ENCODE results near the gene KCNH6. TPM values are rescaled to one million over a fixed set of nuclear protein-coding genes. Genes with fewer than 3 reads are reported as not detected.

Gene KCNH6
- total and polyA plus RNA-seq, 9 donors: 0.04 to 0.19 (median 0.11) TPM; not detected in 5

DNA sequence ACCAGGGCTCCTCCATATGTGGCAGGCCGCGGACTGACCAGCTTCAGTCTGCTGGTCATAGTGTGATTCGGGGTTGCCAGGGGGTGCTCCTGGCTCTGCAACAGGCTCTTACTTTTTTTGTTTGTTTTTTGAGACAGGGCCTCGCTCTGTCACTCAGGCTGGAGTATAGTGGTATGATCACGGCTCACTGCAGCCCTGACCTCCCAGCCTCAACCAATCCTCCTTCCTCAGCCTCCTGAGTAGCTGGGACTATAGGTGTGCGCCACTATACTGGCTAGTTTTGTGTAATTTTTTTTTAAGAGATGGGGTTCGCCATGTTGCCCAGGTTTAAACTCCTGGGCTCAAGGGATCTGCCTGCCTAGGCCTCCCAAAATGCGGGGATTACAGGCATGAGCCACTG is 11.8 kb upstream of the KCNH6 start:
- DNase-seq: no peak
- H3K36me3 ChIP-seq (ENCODE audit: control insufficient read depth, insufficient read depth, low read length): no peaks in the 10 kb centered on the region
- H3K9me3 ChIP-seq (replicated peaks; ENCODE audit: control insufficient read depth, low read depth, low read length): no peaks in the 10 kb centered on the region
- H3K4me3 ChIP-seq (ENCODE audit: low read length): no peak overlapping the region
- no peak overlapping the region for H3K27ac ChIP-seq (ENCODE audit: low read length)
- no peaks in the 10 kb centered on the region for H3K4me1 ChIP-seq (ENCODE audit: control insufficient read depth, insufficient read depth, low read length)
- WGBS (ENCODE audit: insufficient coverage): 88% methylated on average over 6 of the region's 8 CpGs
- H3K27me3 ChIP-seq (ENCODE audit: control insufficient read depth, insufficient read depth, low read length): peaks cover 4% of the 10 kb centered on the region

DNA sequence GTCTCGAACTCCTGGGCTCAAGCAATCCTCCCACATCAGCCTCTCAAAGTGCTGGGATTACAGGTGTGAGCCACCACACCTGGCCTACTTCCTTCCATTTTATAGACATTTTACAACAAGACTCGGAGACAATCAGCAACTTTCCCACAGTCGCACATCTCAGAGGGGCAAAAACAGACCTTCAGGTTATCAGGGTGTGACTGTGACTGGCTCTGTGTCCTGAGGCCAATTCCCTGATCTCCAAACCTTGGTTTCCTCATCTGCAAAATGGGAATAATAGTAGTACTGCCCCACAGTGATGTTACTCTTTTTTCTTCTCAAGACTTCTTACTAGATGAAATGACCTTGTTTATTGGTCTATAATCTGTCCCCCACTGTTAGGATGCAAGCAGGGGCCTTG is 10.8 kb upstream of the KCNH6 start:
- Histone ChIP-seq H3K36me3 (ENCODE audit: control insufficient read depth, insufficient read depth, low read length) (no peaks in the 10 kb centered on the region), H3K4me1 (ENCODE audit: control insufficient read depth, insufficient read depth, low read length) (no peaks in the 10 kb centered on the region), H3K9me3 (replicated peaks; ENCODE audit: control insufficient read depth, low read depth, low read length) (no peaks in the 10 kb centered on the region), H3K27ac (ENCODE audit: low read length) (no peak overlapping the region), H3K4me3 (ENCODE audit: low read length) (no peak overlapping the region), H3K27me3 (ENCODE audit: control insufficient read depth, insufficient read depth, low read length) (peaks cover 6% of the 10 kb centered on the region)
- no peak for DNase-seq
- WGBS (ENCODE audit: insufficient coverage): 50% methylated on average over 1 of the region's 3 CpGs

- Histone ChIP-seq H3K4me1 (ENCODE audit: control insufficient read depth, insufficient read depth, low read length) (no peaks in the 10 kb centered on the region), H3K4me3 (ENCODE audit: low read length) (no peak overlapping the region), H3K9me3 (replicated peaks; ENCODE audit: control insufficient read depth, low read depth, low read length) (no peaks in the 10 kb centered on the region), H3K27me3 (ENCODE audit: control insufficient read depth, insufficient read depth, low read length) (peaks cover 5% of the 10 kb centered on the region), H3K36me3 (ENCODE audit: control insufficient read depth, insufficient read depth, low read length) (no peaks in the 10 kb centered on the region), H3K27ac (ENCODE audit: low read length) (no peak overlapping the region)
- no peak for DNase-seq
- WGBS (ENCODE audit: insufficient coverage): 53% methylated on average over 5 of the region's 7 CpGs
Measured at GRCh38 chr17:63512896-63513644, 10.1 kb upstream of the KCNH6 start.

DNA sequence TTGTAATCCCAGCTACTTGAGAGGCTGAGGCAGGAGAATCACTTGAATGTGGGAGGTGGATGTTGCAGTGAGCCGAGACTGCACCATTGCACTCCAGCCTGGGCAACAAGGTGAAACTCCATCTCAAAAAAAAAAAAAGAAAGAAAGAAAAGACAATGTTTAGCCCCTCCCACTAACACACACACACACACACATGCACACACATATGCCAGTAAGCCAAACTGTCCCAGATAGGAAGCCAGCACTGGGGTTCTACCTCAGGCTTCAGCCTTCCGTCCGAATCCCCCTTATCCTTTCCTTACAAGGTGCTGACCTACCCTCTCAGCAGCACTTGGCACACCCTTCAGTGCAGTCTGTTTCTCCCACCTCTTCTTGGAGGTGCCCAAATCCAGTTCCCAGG is 8.7 kb upstream of the KCNH6 start:
- no peaks in the 10 kb centered on the region for H3K9me3 ChIP-seq (replicated peaks; ENCODE audit: control insufficient read depth, low read depth, low read length)
- H3K4me3 ChIP-seq (ENCODE audit: low read length): no peak overlapping the region
- H3K27ac ChIP-seq (ENCODE audit: low read length): no peak overlapping the region
- H3K4me1 ChIP-seq (ENCODE audit: control insufficient read depth, insufficient read depth, low read length): no peaks in the 10 kb centered on the region
- DNase-seq: no peak
- peaks cover 4% of the 10 kb centered on the region for H3K27me3 ChIP-seq (ENCODE audit: control insufficient read depth, insufficient read depth, low read length)
- H3K36me3 ChIP-seq (ENCODE audit: control insufficient read depth, insufficient read depth, low read length): no peaks in the 10 kb centered on the region
- WGBS (ENCODE audit: insufficient coverage): 78% methylated on average over 2 of the region's 3 CpGs

DNA sequence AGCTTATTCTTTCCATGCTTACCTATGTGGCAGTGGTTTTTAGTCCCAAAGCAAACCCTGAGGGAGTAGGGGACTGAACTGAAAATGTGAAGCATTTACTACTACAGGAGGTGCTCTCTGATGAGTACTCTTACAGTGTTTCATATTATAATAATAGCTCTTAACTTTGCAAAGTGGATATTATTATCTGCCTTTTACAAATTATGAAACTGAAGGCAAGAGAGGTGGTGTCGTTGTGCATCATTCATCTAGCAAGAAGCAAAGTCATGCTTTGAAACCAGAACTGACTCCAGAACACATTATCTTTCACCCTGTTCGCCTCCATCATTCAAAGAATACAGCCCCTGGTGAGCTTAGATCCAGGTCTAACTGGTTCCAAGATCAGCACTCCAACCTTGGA is 8.2 kb upstream of the KCNH6 start:
- Histone ChIP-seq H3K27me3 (ENCODE audit: control insufficient read depth, insufficient read depth, low read length) (peaks cover 4% of the 10 kb centered on the region), H3K36me3 (ENCODE audit: control insufficient read depth, insufficient read depth, low read length) (no peaks in the 10 kb centered on the region), H3K27ac (ENCODE audit: low read length) (no peak overlapping the region), H3K4me3 (ENCODE audit: low read length) (no peak overlapping the region), H3K9me3 (replicated peaks; ENCODE audit: control insufficient read depth, low read depth, low read length) (no peaks in the 10 kb centered on the region), H3K4me1 (ENCODE audit: control insufficient read depth, insufficient read depth, low read length) (no peaks in the 10 kb centered on the region)
- no peak for DNase-seq
- 80% methylated on average over 2 of the region's 2 CpGs for WGBS (ENCODE audit: insufficient coverage)

DNA sequence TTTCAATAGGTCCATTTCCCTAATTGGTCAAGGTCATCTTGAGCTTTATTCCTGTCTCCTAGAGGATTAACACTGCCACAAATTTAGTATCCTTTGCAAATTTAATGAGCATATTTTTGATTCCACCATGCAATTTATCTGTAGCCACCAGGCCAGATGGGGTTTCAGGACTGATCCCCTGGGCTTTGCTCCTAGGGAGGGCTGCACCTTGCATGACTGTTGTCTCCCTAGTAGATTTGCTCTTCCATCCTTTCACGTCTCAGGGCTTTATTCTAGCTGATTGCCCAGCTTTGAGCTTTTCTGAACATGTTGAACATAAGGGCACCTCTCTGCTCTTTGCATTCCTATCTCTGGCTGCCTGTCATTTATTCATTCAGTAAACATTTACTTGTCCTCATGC is 7.7 kb upstream of the KCNH6 start:
- no peak for DNase-seq
- H3K36me3 ChIP-seq (ENCODE audit: control insufficient read depth, insufficient read depth, low read length): no peaks in the 10 kb centered on the region
- 56% methylated on average over 1 of the region's 1 CpG for WGBS (ENCODE audit: insufficient coverage)
- H3K9me3 ChIP-seq (replicated peaks; ENCODE audit: control insufficient read depth, low read depth, low read length): no peaks in the 10 kb centered on the region
- peaks cover 4% of the 10 kb centered on the region for H3K27me3 ChIP-seq (ENCODE audit: control insufficient read depth, insufficient read depth, low read length)
- H3K4me1 ChIP-seq (ENCODE audit: control insufficient read depth, insufficient read depth, low read length): no peaks in the 10 kb centered on the region
- no peak overlapping the region for H3K27ac ChIP-seq (ENCODE audit: low read length)
- no peak overlapping the region for H3K4me3 ChIP-seq (ENCODE audit: low read length)

DNA sequence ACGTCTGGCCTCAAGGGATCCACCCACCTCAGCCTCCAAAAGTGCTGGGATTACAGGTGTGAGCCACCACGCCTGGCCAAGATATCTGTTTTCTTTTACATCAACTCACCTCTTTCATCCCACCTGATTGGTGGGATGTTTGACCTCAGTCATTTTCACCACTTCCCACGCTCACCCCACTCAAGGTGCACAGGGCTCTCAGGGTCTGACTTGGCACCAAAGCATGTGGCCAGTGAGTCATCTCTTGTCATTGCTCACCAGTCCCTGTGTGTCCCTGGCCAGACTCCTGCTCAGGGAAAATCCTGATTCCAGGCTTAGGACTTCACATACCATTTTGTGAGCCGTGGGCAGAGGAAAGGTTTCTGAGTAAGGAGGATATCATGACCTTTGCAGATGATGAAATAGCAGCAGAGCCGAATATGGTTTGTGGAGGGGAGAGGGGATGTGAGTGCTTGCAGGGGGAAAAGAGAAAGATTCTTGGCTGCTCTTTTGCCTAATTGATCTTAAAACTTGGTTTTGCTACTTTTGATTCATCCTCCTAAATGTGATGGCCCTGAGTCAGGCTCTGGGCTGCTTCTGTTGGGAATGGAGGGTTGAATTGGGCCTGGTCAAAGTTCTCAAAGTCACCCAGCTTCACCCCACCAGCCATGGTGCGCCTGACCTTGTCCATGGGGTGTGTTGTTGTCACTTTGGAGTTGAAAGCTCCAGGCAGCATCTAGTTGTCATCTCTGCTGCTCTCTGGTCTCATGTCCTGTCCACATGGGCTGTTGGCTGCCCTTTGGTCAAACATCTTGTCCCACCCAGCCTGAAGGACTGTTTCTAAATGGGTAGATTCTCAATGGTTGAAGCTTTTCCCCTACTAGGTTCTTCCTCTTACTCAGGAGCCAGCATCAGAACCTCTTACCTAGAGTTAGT is 6.0 kb upstream of the KCNH6 start:
- Histone ChIP-seq H3K4me3 (ENCODE audit: low read length) (no peak overlapping the region), H3K4me1 (ENCODE audit: control insufficient read depth, insufficient read depth, low read length) (no peaks in the 10 kb centered on the region), H3K36me3 (ENCODE audit: control insufficient read depth, insufficient read depth, low read length) (no peaks in the 10 kb centered on the region), H3K27me3 (ENCODE audit: control insufficient read depth, insufficient read depth, low read length) (peaks cover 6% of the 10 kb centered on the region), H3K9me3 (replicated peaks; ENCODE audit: control insufficient read depth, low read depth, low read length) (no peaks in the 10 kb centered on the region), H3K27ac (ENCODE audit: low read length) (no peak overlapping the region)
- 70% methylated on average over 5 of the region's 6 CpGs for WGBS (ENCODE audit: insufficient coverage)
- DNase-seq: no peak

- Histone ChIP-seq H3K4me3 (ENCODE audit: low read length) (no peak overlapping the region), H3K27me3 (ENCODE audit: control insufficient read depth, insufficient read depth, low read length) (peaks cover 6% of the 10 kb centered on the region), H3K4me1 (ENCODE audit: control insufficient read depth, insufficient read depth, low read length) (no peaks in the 10 kb centered on the region), H3K36me3 (ENCODE audit: control insufficient read depth, insufficient read depth, low read length) (no peaks in the 10 kb centered on the region), H3K9me3 (replicated peaks; ENCODE audit: control insufficient read depth, low read depth, low read length) (no peaks in the 10 kb centered on the region), H3K27ac (ENCODE audit: low read length) (no peak overlapping the region)
- 71% methylated on average over 4 of the region's 8 CpGs for WGBS (ENCODE audit: insufficient coverage)
- no peak for DNase-seq
Measured at GRCh38 chr17:63517825-63518534, 5.2 kb upstream of the KCNH6 start.

GRCh38 chr17:63519116-63519881 is 3.9 kb upstream of the KCNH6 start:
- WGBS (ENCODE audit: insufficient coverage): 100% methylated on average over 1 of the region's 1 CpG
- peaks cover 5% of the 10 kb centered on the region for H3K4me1 ChIP-seq (ENCODE audit: control insufficient read depth, insufficient read depth, low read length)

More at GRCh38 chr17:63519116-63519881, 3.9 kb upstream of the KCNH6 start:
- Histone ChIP-seq H3K27me3 (ENCODE audit: control insufficient read depth, insufficient read depth, low read length) (peaks cover 17% of the 10 kb centered on the region), H3K36me3 (ENCODE audit: control insufficient read depth, insufficient read depth, low read length) (no peaks in the 10 kb centered on the region), H3K27ac (ENCODE audit: low read length) (no peak overlapping the region), H3K4me3 (ENCODE audit: low read length) (no peak overlapping the region), H3K9me3 (replicated peaks; ENCODE audit: control insufficient read depth, low read depth, low read length) (no peaks in the 10 kb centered on the region)
- DNase-seq: no peak

Measured in muscle of leg (tissue), 11 donors.